Activated T-cell treated with anti-CD3 and anti-CD28 coated beads, Interleukin-2, amount 50 U/mL, for 24 hours (primary cell): ENCODE data around the gene RASA3.

ENCODE experiments used
- DNase-seq: peaks from one replicate; pipeline ENCODE4 v3.0.0-alpha.2; 2020
- H3K27ac Mint-ChIP-seq: 2 replicates; pipeline ENCODE4 v1.8.0; 2020; ENCODE audit warnings: mild to moderate bottlenecking, mixed read lengths
- H3K27me3 Mint-ChIP-seq: 2 replicates; pipeline ENCODE4 v1.8.0; 2020; ENCODE audit warnings: mixed read lengths
- H3K36me3 Mint-ChIP-seq: 2 replicates; pipeline ENCODE4 v1.8.0; 2020; ENCODE audit warnings: low read depth, mixed read lengths
- H3K4me1 Mint-ChIP-seq: 2 replicates; pipeline ENCODE4 v1.8.0; 2020; ENCODE audit warnings: low read depth, mixed read lengths
- H3K4me3 Mint-ChIP-seq: 2 replicates; pipeline ENCODE4 v1.8.0; 2020; ENCODE audit warnings: mild to moderate bottlenecking, moderate library complexity, mixed read lengths
- H3K9me3 Mint-ChIP-seq: 2 replicates; pipeline ENCODE4 v1.8.0; 2020; ENCODE audit warnings: mixed read lengths

The RASA3 gene

GRCh38 chr13:114000151-114001040, 132.0 kb downstream of the RASA3 start:
- no peak overlapping the region for H3K4me3 Mint-ChIP-seq
- H3K27me3 Mint-ChIP-seq, result no peaks in the 10 kb centered on the region
- H3K36me3 Mint-ChIP-seq, result peaks cover 64% of the 10 kb centered on the region
- peak overlapping the region; percentile 37 for H3K27ac Mint-ChIP-seq
- H3K4me1 Mint-ChIP-seq, result peaks cover 2% of the 10 kb centered on the region
- no peaks in the 10 kb centered on the region for H3K9me3 Mint-ChIP-seq
- DNase-seq, result no peak

- no peak for DNase-seq
- no peaks in the 10 kb centered on the region for H3K27me3 Mint-ChIP-seq
- no peaks in the 10 kb centered on the region for H3K9me3 Mint-ChIP-seq
- peaks cover 2% of the 10 kb centered on the region for H3K4me1 Mint-ChIP-seq
- H3K4me3 Mint-ChIP-seq, result no peak overlapping the region
- H3K36me3 Mint-ChIP-seq, result peaks cover 63% of the 10 kb centered on the region
- H3K27ac Mint-ChIP-seq, result no peak overlapping the region
These were observed 132.9 kb downstream of the RASA3 start for GRCh38 chr13:113999618-113999910.

GRCh38 chr13:113998781-113999617, 133.4 kb downstream of the RASA3 start:
- peak overlapping the region; percentile 39 for H3K27ac Mint-ChIP-seq
- H3K27me3 Mint-ChIP-seq, result no peaks in the 10 kb centered on the region
- H3K9me3 Mint-ChIP-seq, result no peaks in the 10 kb centered on the region
- H3K4me1 Mint-ChIP-seq, result peaks cover 2% of the 10 kb centered on the region
- H3K36me3 Mint-ChIP-seq, result peaks cover 65% of the 10 kb centered on the region
- H3K4me3 Mint-ChIP-seq, result no peak overlapping the region
- DNase-seq, result no peak

GRCh38 chr13:113997845-113998751, 134.3 kb downstream of the RASA3 start:
- H3K4me3 Mint-ChIP-seq, result no peak overlapping the region
- no peaks in the 10 kb centered on the region for H3K9me3 Mint-ChIP-seq
- no peaks in the 10 kb centered on the region for H3K27me3 Mint-ChIP-seq
- H3K27ac Mint-ChIP-seq, result peak overlapping the region; percentile 39
- peaks cover 63% of the 10 kb centered on the region for H3K36me3 Mint-ChIP-seq
- DNase-seq, result no peak
- H3K4me1 Mint-ChIP-seq, result peaks cover 2% of the 10 kb centered on the region

GRCh38 chr13:113996912-113997745, 135.3 kb downstream of the RASA3 start:
- DNase-seq, result no peak
- H3K9me3 Mint-ChIP-seq, result no peaks in the 10 kb centered on the region
- peaks cover 2% of the 10 kb centered on the region for H3K4me1 Mint-ChIP-seq
- H3K27ac Mint-ChIP-seq, result peak overlapping the region; percentile 7
- peaks cover 68% of the 10 kb centered on the region for H3K36me3 Mint-ChIP-seq
- H3K27me3 Mint-ChIP-seq, result no peaks in the 10 kb centered on the region
- no peak overlapping the region for H3K4me3 Mint-ChIP-seq

- Mint-ChIP-seq H3K4me3 (no peak overlapping the region), H3K36me3 (peaks cover 73% of the 10 kb centered on the region), H3K27ac (no peak overlapping the region), H3K4me1 (peaks cover 2% of the 10 kb centered on the region), H3K27me3 (no peaks in the 10 kb centered on the region), H3K9me3 (no peaks in the 10 kb centered on the region)
- DNase-seq, result no peak
These were observed 136.1 kb downstream of the RASA3 start for GRCh38 chr13:113996081-113996911.

- Mint-ChIP-seq H3K9me3 (no peaks in the 10 kb centered on the region), H3K36me3 (peaks cover 73% of the 10 kb centered on the region), H3K4me1 (peaks cover 5% of the 10 kb centered on the region), H3K4me3 (no peak overlapping the region), H3K27me3 (no peaks in the 10 kb centered on the region), H3K27ac (peak overlapping the region; percentile 68)
- DNase-seq, result no peak
These were observed 137.3 kb downstream of the RASA3 start for GRCh38 chr13:113995051-113995601.

- H3K4me3 Mint-ChIP-seq, result no peak overlapping the region
- H3K27me3 Mint-ChIP-seq, result no peaks in the 10 kb centered on the region
- peaks cover 67% of the 10 kb centered on the region for H3K36me3 Mint-ChIP-seq
- peak overlapping the region; percentile 59 for H3K27ac Mint-ChIP-seq
- H3K4me1 Mint-ChIP-seq, result peaks cover 7% of the 10 kb centered on the region
- no peaks in the 10 kb centered on the region for H3K9me3 Mint-ChIP-seq
- no peak for DNase-seq
These were observed 140.0 kb downstream of the RASA3 start for GRCh38 chr13:113992276-113993005.

- Mint-ChIP-seq H3K4me1 (peaks cover 7% of the 10 kb centered on the region), H3K27ac (peak overlapping the region; percentile 34), H3K4me3 (no peak overlapping the region), H3K36me3 (peaks cover 62% of the 10 kb centered on the region), H3K9me3 (no peaks in the 10 kb centered on the region), H3K27me3 (no peaks in the 10 kb centered on the region)
- no peak for DNase-seq
These were observed 140.7 kb downstream of the RASA3 start for GRCh38 chr13:113991676-113992179.

GRCh38 chr13:113991191-113991669, 141.2 kb downstream of the RASA3 start:
- H3K27ac Mint-ChIP-seq, result no peak overlapping the region
- peaks cover 7% of the 10 kb centered on the region for H3K4me1 Mint-ChIP-seq
- no peak for DNase-seq
- no peaks in the 10 kb centered on the region for H3K9me3 Mint-ChIP-seq
- peaks cover 59% of the 10 kb centered on the region for H3K36me3 Mint-ChIP-seq
- no peaks in the 10 kb centered on the region for H3K27me3 Mint-ChIP-seq
- H3K4me3 Mint-ChIP-seq, result no peak overlapping the region

GRCh38 chr13:113990321-113990837, 142.0 kb downstream of the RASA3 start:
- H3K27ac Mint-ChIP-seq, result peak overlapping the region; percentile 84
- DNase-seq, result no peak
- H3K4me3 Mint-ChIP-seq, result no peak overlapping the region
- peaks cover 59% of the 10 kb centered on the region for H3K36me3 Mint-ChIP-seq
- H3K27me3 Mint-ChIP-seq, result no peaks in the 10 kb centered on the region
- no peaks in the 10 kb centered on the region for H3K9me3 Mint-ChIP-seq
- H3K4me1 Mint-ChIP-seq, result peaks cover 7% of the 10 kb centered on the region
